HG02970 (cell line): ENCODE results near the gene ZNF19.
"Not testable (repeated sequence)": the region's sequence is repeated elsewhere in the genome, so short reads cannot be mapped to it uniquely, and the experiment has no call there.

Experiments
- ATAC-seq: cut with Tn5 transposase; IDR thresholded peaks from one replicate; pipeline ENCODE4 v1.9.1; 2021; ENCODE audit warnings: mild to moderate bottlenecking, moderate library complexity, moderate number of reproducible peaks; ENCODE audit not compliant: unreplicated experiment, low FRiP score

The ZNF19 gene

GRCh38 chr16:71489122-71489521, at the start of gene ZNF19:
Gene ZNF19 (minus strand): TSS chr16:71489324. CDS start chr16:71482114, 7,210 bp downstream.
- no peak for ATAC-seq

- no peak for ATAC-seq
These were observed 48.5 kb upstream of the ZNF19 start for GRCh38 chr16:71537643-71538042.

DNA sequence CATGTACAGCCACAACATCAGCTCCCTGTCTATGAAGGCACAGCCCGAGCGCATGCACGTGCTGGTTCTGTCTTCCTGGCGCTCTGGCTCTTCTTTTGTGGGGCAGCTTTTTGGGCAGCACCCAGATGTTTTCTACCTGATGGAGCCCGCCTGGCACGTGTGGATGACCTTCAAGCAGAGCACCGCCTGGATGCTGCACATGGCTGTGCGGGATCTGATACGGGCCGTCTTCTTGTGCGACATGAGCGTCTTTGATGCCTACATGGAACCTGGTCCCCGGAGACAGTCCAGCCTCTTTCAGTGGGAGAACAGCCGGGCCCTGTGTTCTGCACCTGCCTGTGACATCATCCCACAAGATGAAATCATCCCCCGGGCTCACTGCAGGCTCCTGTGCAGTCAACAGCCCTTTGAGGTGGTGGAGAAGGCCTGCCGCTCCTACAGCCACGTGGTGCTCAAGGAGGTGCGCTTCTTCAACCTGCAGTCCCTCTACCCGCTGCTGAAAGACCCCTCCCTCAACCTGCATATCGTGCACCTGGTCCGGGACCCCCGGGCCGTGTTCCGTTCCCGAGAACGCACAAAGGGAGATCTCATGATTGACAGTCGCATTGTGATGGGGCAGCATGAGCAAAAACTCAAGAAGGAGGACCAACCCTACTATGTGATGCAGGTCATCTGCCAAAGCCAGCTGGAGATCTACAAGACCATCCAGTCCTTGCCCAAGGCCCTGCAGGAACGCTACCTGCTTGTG, 47.8 kb upstream of the ZNF19 start:
- no peak for ATAC-seq

DNA sequence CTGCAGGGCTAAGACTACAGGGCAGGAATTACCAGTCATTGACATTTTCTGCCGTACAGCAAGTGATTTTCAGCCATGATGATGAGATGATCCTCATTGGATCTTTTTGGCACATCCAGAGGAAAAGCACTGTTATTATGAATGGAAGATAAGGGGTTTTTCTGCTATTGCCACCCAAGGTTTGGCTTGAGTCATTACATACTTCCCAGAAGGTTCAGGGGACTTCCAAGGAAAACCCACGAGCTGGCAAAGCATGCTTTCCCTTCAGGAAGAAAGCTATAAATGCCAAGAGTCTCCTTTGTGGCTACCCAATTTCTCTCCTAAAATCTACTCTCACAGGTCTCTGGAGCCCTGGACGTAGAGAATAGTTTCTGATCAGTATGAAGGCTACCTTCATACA, 43.2 kb upstream of the ZNF19 start:
- ATAC-seq: no peak

- no peak for ATAC-seq
These were observed 39.7 kb upstream of the ZNF19 start for GRCh38 chr16:71528863-71529262.

DNA sequence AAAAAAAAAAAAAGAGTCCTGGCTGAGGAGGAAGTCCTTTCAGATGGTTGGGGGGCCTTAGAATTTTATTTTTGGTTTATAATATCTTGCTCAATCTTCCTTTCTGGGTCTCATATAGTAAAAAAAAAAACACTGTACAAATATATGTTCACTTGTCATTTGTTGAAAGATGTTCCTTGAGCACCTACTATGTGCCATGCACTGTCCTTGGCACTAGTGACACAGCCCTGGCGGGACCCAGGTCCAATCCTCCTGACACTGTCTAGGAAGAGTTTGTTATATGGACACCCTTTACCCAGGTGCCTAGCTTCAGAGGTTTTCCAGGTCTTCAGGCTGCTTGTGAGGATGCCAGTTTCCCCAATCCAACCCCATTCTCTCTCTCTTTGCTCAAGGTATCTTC, 39.1 kb upstream of the ZNF19 start:
- ATAC-seq: no peak

- no peak for ATAC-seq
These were observed 37.0 kb upstream of the ZNF19 start, which contains the start of gene CHST4 for GRCh38 chr16:71526111-71526631. Gene CHST4 (plus strand): TSS chr16:71526426. CDS start chr16:71536678, 10,252 bp downstream.

DNA sequence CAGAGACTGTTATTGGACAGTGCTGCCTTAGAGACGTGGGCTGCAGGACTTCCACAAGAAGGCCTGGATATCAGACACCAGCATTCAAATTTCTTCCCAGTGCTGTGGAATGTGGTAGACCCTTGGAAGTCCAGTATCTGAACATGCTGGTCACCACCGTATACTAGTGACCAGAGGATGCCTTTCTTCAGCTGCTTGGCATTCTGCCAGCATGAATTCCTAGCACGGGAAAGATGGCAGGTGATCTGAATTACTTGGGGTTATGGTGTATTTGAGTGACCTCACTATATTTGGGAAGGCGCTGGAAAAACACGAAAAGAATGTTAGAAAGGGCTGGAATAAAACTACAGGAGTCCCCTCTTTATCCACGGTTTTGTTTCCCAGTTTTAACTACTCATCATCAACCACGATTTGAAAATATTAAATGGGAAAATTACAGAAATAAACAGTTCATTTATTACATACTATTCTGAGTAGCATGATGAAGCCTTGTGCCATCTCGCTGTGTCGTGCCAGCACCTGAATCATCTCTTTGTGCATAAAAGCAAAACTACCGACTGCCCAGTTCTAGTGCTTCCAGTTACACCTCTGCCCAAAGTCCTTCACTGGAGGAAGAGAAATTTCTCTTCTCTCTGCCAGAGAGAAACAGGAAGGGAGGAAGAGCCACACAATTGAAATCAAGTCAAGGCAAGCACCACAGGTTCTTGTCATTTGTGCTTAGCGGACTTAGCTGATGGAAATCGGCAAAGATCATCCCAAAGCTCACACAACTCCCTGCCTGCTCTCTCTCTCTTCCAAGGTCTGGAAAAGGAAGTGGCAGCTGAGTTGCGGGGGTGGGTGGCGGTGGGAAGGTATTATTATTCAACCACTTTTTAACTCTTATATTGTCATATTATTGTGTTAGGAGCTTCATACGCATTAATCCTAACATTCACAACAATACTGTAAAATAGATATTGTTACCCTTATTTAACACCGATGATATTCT, 35.7 kb upstream of the ZNF19 start:
- ATAC-seq: no peak

DNA sequence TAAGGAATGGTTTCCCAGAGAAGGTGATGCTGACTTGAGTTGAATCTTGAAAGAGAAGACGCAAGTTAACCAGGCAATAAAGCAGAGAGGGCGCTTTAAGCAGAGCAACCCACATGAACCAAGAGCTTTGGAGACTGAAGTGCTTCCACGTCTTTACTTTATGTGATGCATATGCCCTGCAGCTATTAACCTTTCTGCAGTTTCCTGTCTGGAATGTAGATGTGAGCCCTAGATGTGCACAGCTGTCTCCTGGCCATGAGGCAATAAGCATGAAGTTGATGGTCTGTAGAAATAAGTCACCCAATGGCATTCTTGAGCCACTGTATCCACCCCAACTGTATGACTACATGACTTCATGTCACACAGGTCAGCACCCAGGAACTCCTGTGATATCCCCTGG, 31.4 kb upstream of the ZNF19 start:
- ATAC-seq: no peak

- no peak for ATAC-seq
These were observed 25.9 kb upstream of the ZNF19 start for GRCh38 chr16:71515026-71515425.

DNA sequence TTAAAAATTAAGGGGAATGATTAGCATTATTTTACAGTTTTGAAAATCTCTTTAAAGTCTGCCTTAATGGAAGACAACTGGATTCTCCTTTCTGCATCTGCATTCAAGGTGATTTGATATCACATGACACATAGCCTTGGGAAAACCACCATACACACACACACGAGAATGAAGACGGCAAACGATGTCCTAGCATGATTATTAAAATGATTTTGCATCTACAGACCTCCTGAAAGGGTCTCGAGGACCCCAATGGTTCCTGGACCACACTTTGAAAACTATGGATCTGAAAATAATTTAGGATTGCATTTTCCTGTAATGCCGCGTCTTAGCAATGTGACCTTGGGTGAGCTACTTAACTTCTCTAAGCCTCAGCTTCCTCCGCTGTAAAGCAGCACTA, 25.4 kb upstream of the ZNF19 start:
- ATAC-seq: no peak

- no peak for ATAC-seq
These were observed 24.2 kb upstream of the ZNF19 start for GRCh38 chr16:71513302-71513701.

GRCh38 chr16:71507061-71507460, 17.9 kb upstream of the ZNF19 start:
- ATAC-seq: no peak

DNA sequence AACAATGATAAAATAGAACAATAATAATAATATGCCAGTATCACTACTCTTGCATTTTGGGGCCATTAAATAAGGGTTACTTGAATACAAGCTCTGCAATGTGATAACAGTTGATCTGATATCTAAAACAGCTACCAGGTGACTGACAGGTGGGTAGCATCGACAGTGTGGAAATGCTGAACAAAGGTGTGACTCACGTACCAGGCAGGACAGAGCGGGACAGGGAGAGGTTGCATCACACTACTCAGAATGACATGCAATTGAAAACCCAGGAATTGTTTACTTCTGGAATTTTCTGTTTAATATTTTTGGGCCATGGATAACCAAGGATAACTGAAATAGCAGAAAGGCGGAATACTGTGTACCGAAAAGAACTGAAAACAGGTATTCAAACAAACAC, 15.8 kb upstream of the ZNF19 start:
- ATAC-seq: no peak

DNA sequence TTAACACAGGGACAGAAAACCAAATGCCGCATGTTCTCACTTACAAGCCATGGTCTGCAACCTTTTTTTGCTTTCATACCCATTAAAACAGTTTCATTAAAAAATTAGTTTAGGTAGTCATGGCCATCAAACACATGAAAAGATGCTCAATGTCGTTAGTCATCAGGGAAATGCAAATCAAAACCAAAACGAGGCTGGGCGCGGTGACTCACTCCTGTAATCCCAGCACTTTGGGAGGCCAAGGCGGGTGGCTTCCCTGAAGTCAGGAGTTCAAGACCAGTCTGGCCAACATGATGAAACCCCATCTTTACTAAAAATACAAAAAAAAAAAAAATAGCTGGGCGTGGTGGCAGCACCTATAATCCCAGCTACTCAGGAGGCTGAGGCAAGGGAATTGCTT, 14.9 kb upstream of the ZNF19 start:
- ATAC-seq: not testable (repeated sequence)

DNA sequence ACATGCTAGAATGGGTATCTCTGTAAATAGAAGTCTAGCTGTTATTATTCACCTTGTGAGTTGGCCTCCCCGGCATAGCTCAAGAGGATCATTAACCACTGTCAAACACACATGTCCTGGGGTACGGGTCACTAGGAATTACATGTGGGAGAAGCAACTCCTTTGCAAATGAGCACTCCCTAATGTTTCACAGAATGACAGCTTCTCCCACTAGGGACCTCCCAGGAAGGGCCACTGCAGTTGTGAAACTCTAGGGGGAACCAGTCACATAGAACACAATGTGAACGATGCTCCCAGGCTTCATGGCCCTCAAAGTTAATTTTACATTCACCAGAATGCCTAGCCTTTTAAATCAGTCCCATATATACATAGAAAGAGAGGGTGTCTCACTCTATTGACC, 12.4 kb upstream of the ZNF19 start:
- no peak for ATAC-seq

DNA sequence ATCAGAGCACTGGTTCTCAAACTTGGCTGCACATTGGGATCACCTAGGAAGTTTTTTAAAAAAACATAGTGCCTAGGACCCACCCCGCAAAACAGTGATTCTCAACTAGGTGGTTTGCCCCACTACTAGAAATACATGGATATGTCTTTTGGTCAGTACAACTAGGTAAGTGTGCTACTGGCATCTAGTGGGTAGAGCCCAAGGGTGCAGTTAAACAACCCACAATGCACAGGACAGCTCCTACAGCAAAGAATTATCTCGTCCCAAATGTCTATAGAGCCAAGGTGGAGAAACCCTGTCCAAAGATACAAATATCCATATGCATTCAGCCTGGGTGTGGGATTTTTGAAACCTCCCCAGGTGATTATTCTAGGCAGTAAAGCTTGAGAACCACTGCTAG, 11.8 kb upstream of the ZNF19 start:
- no peak for ATAC-seq

GRCh38 chr16:71499775-71500364, 10.7 kb upstream of the ZNF19 start:
- ATAC-seq: no peak

- no peak for ATAC-seq
These were observed 8.9 kb upstream of the ZNF19 start for GRCh38 chr16:71498031-71498430.

DNA sequence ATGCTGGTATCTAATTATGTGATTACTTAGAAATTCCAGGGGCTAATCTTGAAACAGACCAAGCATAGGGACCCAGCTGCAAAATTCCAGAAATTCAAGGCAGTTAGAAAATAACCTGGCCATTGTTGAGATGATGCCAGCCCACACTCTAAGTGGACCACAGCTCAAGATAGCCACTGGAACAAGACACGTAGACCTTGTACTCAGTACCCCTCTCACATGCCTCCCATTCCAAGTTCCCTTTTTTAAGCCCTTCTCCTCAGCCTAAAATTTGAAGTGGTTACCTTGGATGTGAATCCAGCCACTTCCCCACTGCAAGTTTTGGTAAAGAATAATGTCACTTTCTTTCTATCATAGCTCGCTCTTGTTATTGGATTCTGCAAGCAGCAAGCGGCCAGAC, 4.1 kb upstream of the ZNF19 start:
- no peak for ATAC-seq

DNA sequence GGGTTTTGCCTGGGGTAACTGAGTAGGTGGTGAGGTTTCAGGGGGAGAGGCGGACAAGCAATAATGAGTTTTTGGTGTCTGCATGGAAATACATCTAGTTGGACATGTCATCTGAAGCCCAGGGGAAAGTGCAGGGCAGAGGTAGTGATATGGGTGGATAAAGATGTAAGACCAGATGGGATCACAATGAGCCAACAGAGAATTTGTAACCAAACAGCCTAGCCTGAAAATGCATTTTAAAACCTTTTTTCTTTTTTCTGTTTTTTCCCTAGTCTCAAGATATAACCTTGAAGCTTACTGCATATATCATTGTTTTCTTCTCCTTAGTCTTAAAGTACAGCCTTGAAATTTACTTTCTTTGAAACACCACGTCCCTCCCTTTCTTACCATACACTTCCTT, 3.7 kb upstream of the ZNF19 start:
- no peak for ATAC-seq
